ENCODE results near the gene ERMAP.

The ERMAP gene

GRCh38 chr1:42886046-42886739 lies 69.3 kb downstream of the ERMAP start:
- Histone ChIP-seq H3K4me1 (ENCODE audit: insufficient read depth, low read length) (no peaks in the 10 kb centered on the region), H3K9me3 (ENCODE audit: insufficient read depth, low read depth, low read length) (no peaks in the 10 kb centered on the region), H3K9ac (ENCODE audit: low read depth, low read length) (no peak overlapping the region), H3K36me3 (ENCODE audit: insufficient read depth, low read depth, low read length) (no peaks in the 10 kb centered on the region), H3K27ac (ENCODE audit: low read length) (no peak overlapping the region), H3K27me3 (ENCODE audit: insufficient read depth, low read length) (no peaks in the 10 kb centered on the region), H3K4me3 (ENCODE audit: low read length) (no peak overlapping the region)

- Histone ChIP-seq H3K4me1 (ENCODE audit: insufficient read depth, low read length) (no peaks in the 10 kb centered on the region), H3K27ac (ENCODE audit: low read length) (no peak overlapping the region), H3K4me3 (ENCODE audit: low read length) (no peak overlapping the region), H3K9ac (ENCODE audit: low read depth, low read length) (no peak overlapping the region), H3K27me3 (ENCODE audit: insufficient read depth, low read length) (no peaks in the 10 kb centered on the region), H3K36me3 (ENCODE audit: insufficient read depth, low read depth, low read length) (no peaks in the 10 kb centered on the region), H3K9me3 (ENCODE audit: insufficient read depth, low read depth, low read length) (no peaks in the 10 kb centered on the region)
These were observed 69.9 kb downstream of the ERMAP start for GRCh38 chr1:42886800-42887199.

GRCh38 chr1:42887366-42887765 lies 70.4 kb downstream of the ERMAP start:
- H3K36me3 ChIP-seq (ENCODE audit: insufficient read depth, low read depth, low read length) = no peaks in the 10 kb centered on the region
- no peaks in the 10 kb centered on the region for H3K4me1 ChIP-seq (ENCODE audit: insufficient read depth, low read length)
- no peaks in the 10 kb centered on the region for H3K9me3 ChIP-seq (ENCODE audit: insufficient read depth, low read depth, low read length)
- H3K4me3 ChIP-seq (ENCODE audit: low read length) = no peak overlapping the region
- no peak overlapping the region for H3K9ac ChIP-seq (ENCODE audit: low read depth, low read length)
- H3K27me3 ChIP-seq (ENCODE audit: insufficient read depth, low read length) = no peaks in the 10 kb centered on the region
- no peak overlapping the region for H3K27ac ChIP-seq (ENCODE audit: low read length)

- H3K4me1 ChIP-seq (ENCODE audit: insufficient read depth, low read length) = no peaks in the 10 kb centered on the region
- no peak overlapping the region for H3K9ac ChIP-seq (ENCODE audit: low read depth, low read length)
- no peaks in the 10 kb centered on the region for H3K9me3 ChIP-seq (ENCODE audit: insufficient read depth, low read depth, low read length)
- no peaks in the 10 kb centered on the region for H3K36me3 ChIP-seq (ENCODE audit: insufficient read depth, low read depth, low read length)
- H3K4me3 ChIP-seq (ENCODE audit: low read length) = no peak overlapping the region
- H3K27me3 ChIP-seq (ENCODE audit: insufficient read depth, low read length) = no peaks in the 10 kb centered on the region
- H3K27ac ChIP-seq (ENCODE audit: low read length) = no peak overlapping the region
These were observed 71.2 kb downstream of the ERMAP start for GRCh38 chr1:42888013-42888633.

GRCh38 chr1:42889264-42889663 lies 72.3 kb downstream of the ERMAP start:
- H3K27ac ChIP-seq (ENCODE audit: low read length) = no peak overlapping the region
- H3K27me3 ChIP-seq (ENCODE audit: insufficient read depth, low read length) = no peaks in the 10 kb centered on the region
- H3K4me3 ChIP-seq (ENCODE audit: low read length) = no peak overlapping the region
- no peaks in the 10 kb centered on the region for H3K36me3 ChIP-seq (ENCODE audit: insufficient read depth, low read depth, low read length)
- H3K9me3 ChIP-seq (ENCODE audit: insufficient read depth, low read depth, low read length) = no peaks in the 10 kb centered on the region
- H3K9ac ChIP-seq (ENCODE audit: low read depth, low read length) = no peak overlapping the region
- H3K4me1 ChIP-seq (ENCODE audit: insufficient read depth, low read length) = no peaks in the 10 kb centered on the region

GRCh38 chr1:42891465-42892138 lies 74.7 kb downstream of the ERMAP start:
- Histone ChIP-seq H3K27me3 (ENCODE audit: insufficient read depth, low read length) (no peaks in the 10 kb centered on the region), H3K36me3 (ENCODE audit: insufficient read depth, low read depth, low read length) (no peaks in the 10 kb centered on the region), H3K9ac (ENCODE audit: low read depth, low read length) (no peak overlapping the region), H3K9me3 (ENCODE audit: insufficient read depth, low read depth, low read length) (no peaks in the 10 kb centered on the region), H3K4me1 (ENCODE audit: insufficient read depth, low read length) (no peaks in the 10 kb centered on the region), H3K4me3 (ENCODE audit: low read length) (no peak overlapping the region), H3K27ac (ENCODE audit: low read length) (no peak overlapping the region)
